K562 (cell line): ENCODE results near the gene ERBB3. TPM values are rescaled to one million over a fixed set of nuclear protein-coding genes. Genes with fewer than 3 reads are reported as not detected.
A peak's percentile ranks its signal among the peaks of the same experiment; 100 is the strongest.

Experiments used
- FOXP1 ChIP-seq: sonication (generic); formaldehyde crosslinking; IDR thresholded peaks from 2 replicates; pipeline ENCODE4 v1.8.0; 2022; ENCODE audit warnings: mild to moderate bottlenecking, missing genetic modification reagents
- NUFIP1 ChIP-seq: fragments of 450-650 bp; IDR thresholded peaks from 2 replicates; pipeline ENCODE4 v1.6.1; 2018; ENCODE audit not compliant: partially characterized antibody
- PHF8 ChIP-seq: fragments of 200-600 bp; sonication (generic); IDR thresholded peaks from 2 replicates; pipeline ENCODE4 v1.6.1; 2012; ENCODE audit warnings: mixed run types, mild to moderate bottlenecking, inconsistent platforms, low read length, moderate library complexity, borderline replicate concordance
- SMARCA5 ChIP-seq: fragments of 450-650 bp; IDR thresholded peaks from 2 replicates; pipeline ENCODE4 v1.6.1; 2016
- SPI1 ChIP-seq: IDR thresholded peaks from 2 replicates; pipeline ENCODE4 v1.6.1; 2011; ENCODE audit warnings: low read depth, low read length, control low read depth, borderline replicate concordance
- TBL1XR1 ChIP-seq, 2 experiments: IDR thresholded peaks; 2 replicates each; pipeline ENCODE4 v1.6.1; 2012; ENCODE audit warnings: improper control_type of control experiment in 2 of 2, low read length in 2 of 2, mild to moderate bottlenecking in 1 of 2
- ZFP36 ChIP-seq: fragments of 150-350 bp; IDR thresholded peaks from 2 replicates; pipeline ENCODE4 v1.6.1; 2018; ENCODE audit warnings: low read length, low read depth; ENCODE audit not compliant: partially characterized antibody
- ZNF217 ChIP-seq: sonication (generic); formaldehyde crosslinking; IDR thresholded peaks from 2 replicates; pipeline ENCODE4 v1.8.0; 2022; ENCODE audit warnings: mild to moderate bottlenecking, missing genetic modification reagents
- ZNF408 ChIP-seq: fragments of 250-450 bp; sonication (Bioruptor Pico); IDR thresholded peaks from 2 replicates; pipeline ENCODE4 v1.4.0; 2020; ENCODE audit warnings: low read depth, mild to moderate bottlenecking, moderate library complexity
- ZNF644 ChIP-seq: fragments of 200-800 bp; sonication (Bioruptor generic); IDR thresholded peaks from 2 replicates; pipeline ENCODE4 v1.6.1; 2016; ENCODE audit warnings: low read depth, missing genetic modification characterization, missing compliant biosample characterization
- polyA plus RNA-seq, 8 experiments: library from polyadenylated mRNA; depleted of rRNA in 4 of 8; stranded (reverse) in 5 of 8; unstranded in 3 of 8; fragments of >200 nt; fragmentation: Nextera tagmentation in 2 of 8; fragmentation: Illumina TruSeq in 1 of 8; extraction: Ambion mirVana in 2 of 8; extraction: Trizol in 1 of 8; gene quantifications; 2 replicates each; pipeline versions ENCODE4 v1.2.1 to v1.2.3, GENCODE V29; 2011 to 2014; ENCODE audit warnings: inconsistent platforms in 1 of 8, missing spikeins in 1 of 8
- total RNA-seq, 7 experiments: library from RNA; depleted of rRNA in 6 of 7; stranded (reverse); fragments of >200 nt in 6 of 7; fragmentation: Illumina TruSeq in 2 of 7; extraction: Trizol in 2 of 7; gene quantifications; 2 replicates each; pipeline versions ENCODE4 v1.2.1 to v1.2.3, GENCODE V29; 2011 to 2021; ENCODE audit warnings: low replicate concordance in 1 of 7
- TF ChIP-seq, protein P1 (sequence below): fragments of 250-450 bp; sonication (Bioruptor Pico); IDR thresholded peaks from 2 replicates; pipeline ENCODE4 v1.8.0; 2022; ENCODE audit warnings: moderate library complexity, mild to moderate bottlenecking, inconsistent platforms
- TF ChIP-seq, protein P2 (sequence below): fragments of 450-650 bp; IDR thresholded peaks from one replicate; pipeline ENCODE4 v1.6.1; 2018; ENCODE audit warnings: mild to moderate bottlenecking, moderate library complexity; ENCODE audit not compliant: partially characterized antibody
- TF ChIP-seq, protein P3 (sequence below): fragments of 450-650 bp; formaldehyde crosslinking; IDR thresholded peaks from 2 replicates; pipeline ENCODE4 v1.4.0; 2020; ENCODE audit warnings: mild to moderate bottlenecking, moderate library complexity
- TF ChIP-seq, protein P4 (sequence below): fragments of 450-650 bp; IDR thresholded peaks from 2 replicates; pipeline ENCODE4 v1.6.1; 2016
- TF ChIP-seq, protein P5 (sequence below): sonication (generic); formaldehyde crosslinking; IDR thresholded peaks from 2 replicates; pipeline ENCODE4 v1.8.1; 2023; ENCODE audit warnings: mild to moderate bottlenecking, missing genetic modification reagents

The ERBB3 gene
- total and polyA plus RNA-seq, 9 of the 15 experiments (the other 6 are each of a cell fraction or from before 2014, with no cell fraction given) = 1.5 to 5.4 (median 3.8) TPM

DNA sequence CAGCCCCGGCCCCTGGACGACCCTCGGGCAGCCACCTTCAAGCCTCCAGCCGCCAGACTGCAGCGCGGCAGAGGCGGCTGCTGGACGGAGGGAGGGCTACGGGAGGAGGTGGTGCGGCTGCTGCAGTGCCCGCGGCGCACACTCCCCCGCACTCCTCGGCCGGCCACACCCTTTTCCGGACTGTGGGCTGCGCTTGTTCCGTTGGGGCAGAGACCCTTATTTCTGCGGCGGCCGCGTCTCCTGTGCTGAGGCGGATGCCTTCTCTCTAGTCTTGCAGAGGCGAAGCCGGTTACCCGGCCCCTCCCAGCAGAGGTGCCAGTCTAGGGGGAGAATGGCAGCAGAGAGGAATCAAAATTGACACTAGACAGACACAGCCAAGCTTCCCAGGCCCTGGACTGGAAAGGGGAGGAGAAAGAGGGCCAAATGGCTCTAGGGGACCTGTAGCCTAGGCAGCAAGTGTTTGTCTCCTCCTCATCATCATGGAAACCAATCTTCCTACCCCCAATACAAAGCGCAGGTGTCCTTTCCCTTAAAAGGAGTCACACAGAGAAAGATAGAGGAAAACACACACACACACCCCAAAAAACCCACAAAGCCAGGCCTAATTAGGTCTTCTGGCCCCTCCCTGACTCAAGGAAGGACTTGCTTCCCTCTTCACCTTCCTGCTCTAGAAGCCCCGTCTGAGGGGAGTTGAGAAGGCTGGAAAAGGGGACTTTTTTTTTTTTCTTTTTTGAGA, 49.4 kb downstream of the ERBB3 start (continued):
- TF ChIP-seq, protein P1, sequence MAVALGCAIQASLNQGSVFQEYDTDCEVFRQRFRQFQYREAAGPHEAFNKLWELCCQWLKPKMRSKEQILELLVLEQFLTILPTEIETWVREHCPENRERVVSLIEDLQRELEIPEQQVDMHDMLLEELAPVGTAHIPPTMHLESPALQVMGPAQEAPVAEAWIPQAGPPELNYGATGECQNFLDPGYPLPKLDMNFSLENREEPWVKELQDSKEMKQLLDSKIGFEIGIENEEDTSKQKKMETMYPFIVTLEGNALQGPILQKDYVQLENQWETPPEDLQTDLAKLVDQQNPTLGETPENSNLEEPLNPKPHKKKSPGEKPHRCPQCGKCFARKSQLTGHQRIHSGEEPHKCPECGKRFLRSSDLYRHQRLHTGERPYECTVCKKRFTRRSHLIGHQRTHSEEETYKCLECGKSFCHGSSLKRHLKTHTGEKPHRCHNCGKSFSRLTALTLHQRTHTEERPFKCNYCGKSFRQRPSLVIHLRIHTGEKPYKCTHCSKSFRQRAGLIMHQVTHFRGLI = no peak
- TF ChIP-seq ZNF217 = no peak
- TF ChIP-seq TBL1XR1 (IDR thresholded peaks at IDR 0.05; ENCODE audit: low read length in 2 of 2) = no peak; a peak in 1 of 4 replicates
- TF ChIP-seq SMARCA5 = no peak
- TF ChIP-seq PHF8 = no peak
- TF ChIP-seq, protein P2, sequence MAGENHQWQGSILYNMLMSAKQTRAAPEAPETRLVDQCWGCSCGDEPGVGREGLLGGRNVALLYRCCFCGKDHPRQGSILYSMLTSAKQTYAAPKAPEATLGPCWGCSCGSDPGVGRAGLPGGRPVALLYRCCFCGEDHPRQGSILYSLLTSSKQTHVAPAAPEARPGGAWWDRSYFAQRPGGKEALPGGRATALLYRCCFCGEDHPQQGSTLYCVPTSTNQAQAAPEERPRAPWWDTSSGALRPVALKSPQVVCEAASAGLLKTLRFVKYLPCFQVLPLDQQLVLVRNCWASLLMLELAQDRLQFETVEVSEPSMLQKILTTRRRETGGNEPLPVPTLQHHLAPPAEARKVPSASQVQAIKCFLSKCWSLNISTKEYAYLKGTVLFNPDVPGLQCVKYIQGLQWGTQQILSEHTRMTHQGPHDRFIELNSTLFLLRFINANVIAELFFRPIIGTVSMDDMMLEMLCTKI = no peak
- TF ChIP-seq, protein P3, sequence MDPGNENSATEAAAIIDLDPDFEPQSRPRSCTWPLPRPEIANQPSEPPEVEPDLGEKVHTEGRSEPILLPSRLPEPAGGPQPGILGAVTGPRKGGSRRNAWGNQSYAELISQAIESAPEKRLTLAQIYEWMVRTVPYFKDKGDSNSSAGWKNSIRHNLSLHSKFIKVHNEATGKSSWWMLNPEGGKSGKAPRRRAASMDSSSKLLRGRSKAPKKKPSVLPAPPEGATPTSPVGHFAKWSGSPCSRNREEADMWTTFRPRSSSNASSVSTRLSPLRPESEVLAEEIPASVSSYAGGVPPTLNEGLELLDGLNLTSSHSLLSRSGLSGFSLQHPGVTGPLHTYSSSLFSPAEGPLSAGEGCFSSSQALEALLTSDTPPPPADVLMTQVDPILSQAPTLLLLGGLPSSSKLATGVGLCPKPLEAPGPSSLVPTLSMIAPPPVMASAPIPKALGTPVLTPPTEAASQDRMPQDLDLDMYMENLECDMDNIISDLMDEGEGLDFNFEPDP (CRISPR knock-in tag) = no peak
- TF ChIP-seq ZNF644 (tag) = no peak
- TF ChIP-seq, protein P4, sequence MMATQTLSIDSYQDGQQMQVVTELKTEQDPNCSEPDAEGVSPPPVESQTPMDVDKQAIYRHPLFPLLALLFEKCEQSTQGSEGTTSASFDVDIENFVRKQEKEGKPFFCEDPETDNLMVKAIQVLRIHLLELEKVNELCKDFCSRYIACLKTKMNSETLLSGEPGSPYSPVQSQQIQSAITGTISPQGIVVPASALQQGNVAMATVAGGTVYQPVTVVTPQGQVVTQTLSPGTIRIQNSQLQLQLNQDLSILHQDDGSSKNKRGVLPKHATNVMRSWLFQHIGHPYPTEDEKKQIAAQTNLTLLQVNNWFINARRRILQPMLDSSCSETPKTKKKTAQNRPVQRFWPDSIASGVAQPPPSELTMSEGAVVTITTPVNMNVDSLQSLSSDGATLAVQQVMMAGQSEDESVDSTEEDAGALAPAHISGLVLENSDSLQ = no peak
- TF ChIP-seq ZFP36 = no peak
- peak; percentile 18; the same call in 1 of the 2 replicates for TF ChIP-seq FOXP1 (CRISPR knock-in tag)
- no peak for TF ChIP-seq ZNF408 (CRISPR knock-in tag)
- TF ChIP-seq SPI1 = no peak
- TF ChIP-seq NUFIP1 = no peak
- TF ChIP-seq, protein P5, sequence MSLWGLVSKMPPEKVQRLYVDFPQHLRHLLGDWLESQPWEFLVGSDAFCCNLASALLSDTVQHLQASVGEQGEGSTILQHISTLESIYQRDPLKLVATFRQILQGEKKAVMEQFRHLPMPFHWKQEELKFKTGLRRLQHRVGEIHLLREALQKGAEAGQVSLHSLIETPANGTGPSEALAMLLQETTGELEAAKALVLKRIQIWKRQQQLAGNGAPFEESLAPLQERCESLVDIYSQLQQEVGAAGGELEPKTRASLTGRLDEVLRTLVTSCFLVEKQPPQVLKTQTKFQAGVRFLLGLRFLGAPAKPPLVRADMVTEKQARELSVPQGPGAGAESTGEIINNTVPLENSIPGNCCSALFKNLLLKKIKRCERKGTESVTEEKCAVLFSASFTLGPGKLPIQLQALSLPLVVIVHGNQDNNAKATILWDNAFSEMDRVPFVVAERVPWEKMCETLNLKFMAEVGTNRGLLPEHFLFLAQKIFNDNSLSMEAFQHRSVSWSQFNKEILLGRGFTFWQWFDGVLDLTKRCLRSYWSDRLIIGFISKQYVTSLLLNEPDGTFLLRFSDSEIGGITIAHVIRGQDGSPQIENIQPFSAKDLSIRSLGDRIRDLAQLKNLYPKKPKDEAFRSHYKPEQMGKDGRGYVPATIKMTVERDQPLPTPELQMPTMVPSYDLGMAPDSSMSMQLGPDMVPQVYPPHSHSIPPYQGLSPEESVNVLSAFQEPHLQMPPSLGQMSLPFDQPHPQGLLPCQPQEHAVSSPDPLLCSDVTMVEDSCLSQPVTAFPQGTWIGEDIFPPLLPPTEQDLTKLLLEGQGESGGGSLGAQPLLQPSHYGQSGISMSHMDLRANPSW (CRISPR knock-in tag) = no peak
